ENCODE data around the gene KDM4B.

The KDM4B gene

DNA sequence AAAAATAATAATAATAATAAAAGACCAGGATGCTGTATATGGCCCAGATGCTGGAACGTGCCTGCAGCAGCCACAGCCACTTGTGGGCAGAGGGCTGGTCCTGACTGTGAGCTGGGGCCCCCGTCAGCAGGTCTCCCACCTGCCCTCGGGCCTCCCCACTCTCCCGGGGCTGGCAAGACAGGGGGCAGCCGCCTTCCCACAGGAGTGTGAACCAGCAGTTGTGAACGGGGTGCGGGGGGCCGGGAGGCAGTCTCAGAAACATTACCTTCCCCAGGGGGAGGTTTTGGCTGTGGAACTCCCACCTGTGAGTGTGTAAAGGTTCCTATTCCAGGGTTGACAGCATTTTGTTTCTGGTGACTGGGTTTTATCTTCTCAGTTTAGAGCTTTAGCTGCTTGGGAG, 151.4 kb downstream of the KDM4B start:
- Mint-ChIP-seq H3K36me3 (peaks cover 12% of the 10 kb centered on the region), H3K27ac (no peak overlapping the region), H3K27me3 (no peaks in the 10 kb centered on the region), H3K4me1 (no peaks in the 10 kb centered on the region), H3K9me3 (no peaks in the 10 kb centered on the region), H3K4me3 (no peak overlapping the region)
- CTCF ChIA-PET, result no interaction called here
- no peak for DNase-seq

GRCh38 chr19:5120833-5121232, 151.9 kb downstream of the KDM4B start:
- Mint-ChIP-seq H3K27me3 (no peaks in the 10 kb centered on the region), H3K27ac (no peak overlapping the region), H3K4me3 (no peak overlapping the region), H3K36me3 (peaks cover 12% of the 10 kb centered on the region), H3K9me3 (no peaks in the 10 kb centered on the region), H3K4me1 (peaks cover 2% of the 10 kb centered on the region)
- DNase-seq, result no peak
- CTCF ChIA-PET, result no interaction called here

GRCh38 chr19:5121266-5122120, 152.6 kb downstream of the KDM4B start:
- Mint-ChIP-seq H3K27me3 (no peaks in the 10 kb centered on the region), H3K36me3 (peaks cover 11% of the 10 kb centered on the region), H3K27ac (no peak overlapping the region), H3K4me3 (no peak overlapping the region), H3K4me1 (peaks cover 5% of the 10 kb centered on the region), H3K9me3 (no peaks in the 10 kb centered on the region)
- CTCF ChIA-PET, result no interaction called here
- no peak for DNase-seq

DNA sequence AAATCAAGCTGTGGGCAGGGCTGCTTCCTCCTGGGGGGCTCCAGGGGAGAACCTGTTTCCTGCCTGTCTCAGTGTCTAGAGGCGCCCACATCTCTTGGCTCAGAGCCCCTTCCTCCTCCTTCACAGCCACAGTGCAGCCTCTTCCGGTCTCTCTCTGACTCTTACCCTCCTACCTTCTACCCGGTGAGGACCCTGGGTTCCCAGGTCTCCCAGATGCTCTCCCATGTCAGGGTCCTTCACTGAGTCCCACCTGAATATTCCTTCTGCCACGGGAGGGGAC, 153.1 kb downstream of the KDM4B start:
- Mint-ChIP-seq H3K36me3 (peaks cover 11% of the 10 kb centered on the region), H3K27me3 (no peaks in the 10 kb centered on the region), H3K9me3 (no peaks in the 10 kb centered on the region), H3K4me1 (peaks cover 5% of the 10 kb centered on the region), H3K27ac (no peak overlapping the region), H3K4me3 (no peak overlapping the region)
- CTCF ChIA-PET, result no interaction called here
- no peak for DNase-seq

DNA sequence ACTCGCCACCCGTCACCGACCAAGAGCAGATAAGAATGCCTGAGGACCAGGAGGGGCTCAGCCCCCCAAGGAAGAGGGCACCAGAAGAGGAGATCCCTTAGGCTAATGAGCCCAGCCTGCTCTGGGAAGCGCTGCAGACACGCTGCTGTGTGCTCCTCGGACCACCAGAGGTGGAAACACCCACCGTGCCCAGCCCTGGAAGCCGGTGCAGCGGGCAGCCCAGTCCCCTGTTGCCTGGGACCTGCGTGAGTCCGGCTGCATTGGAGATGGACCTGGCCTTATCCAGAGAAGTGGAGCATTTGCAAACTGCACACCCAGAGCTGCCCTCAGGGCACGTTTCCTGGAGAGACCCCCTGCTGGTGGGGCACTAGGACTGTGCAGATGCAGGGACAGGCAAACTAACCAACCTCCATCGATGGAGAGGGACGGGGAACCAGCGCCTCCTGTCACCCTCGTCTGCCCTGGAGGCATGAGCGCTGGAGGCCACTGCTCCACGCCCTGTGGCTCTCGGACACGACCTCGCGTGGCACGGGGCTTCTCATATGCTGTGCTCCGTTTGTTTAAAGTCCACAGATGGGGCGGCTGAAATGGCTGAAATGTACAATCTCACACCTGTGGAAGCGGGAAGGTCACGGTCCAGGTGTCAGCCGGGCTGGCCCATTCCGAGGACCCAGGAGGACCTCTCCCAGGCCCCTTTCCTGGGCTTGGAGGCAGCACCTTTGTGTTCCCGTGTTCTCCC, 153.9 kb downstream of the KDM4B start:
- CTCF ChIA-PET, result interaction anchor here (0.9 kb wide), 1 partner anchor 92 kb away, joined by 3 read pairs; no protein-coding TSS in a partner anchor
- Mint-ChIP-seq H3K27ac (no peak overlapping the region), H3K4me3 (no peak overlapping the region), H3K36me3 (peaks cover 11% of the 10 kb centered on the region), H3K9me3 (no peaks in the 10 kb centered on the region), H3K27me3 (no peaks in the 10 kb centered on the region), H3K4me1 (peaks cover 5% of the 10 kb centered on the region)
- DNase-seq, result no peak

- DNase-seq, result no peak
- H3K27ac Mint-ChIP-seq, result no peak overlapping the region
- peaks cover 5% of the 10 kb centered on the region for H3K4me1 Mint-ChIP-seq
- H3K27me3 Mint-ChIP-seq, result no peaks in the 10 kb centered on the region
- no peak overlapping the region for H3K4me3 Mint-ChIP-seq
- H3K36me3 Mint-ChIP-seq, result peaks cover 11% of the 10 kb centered on the region
- CTCF ChIA-PET, result interaction anchor here (0.9 kb wide), 1 partner anchor 92 kb away, joined by 3 read pairs; no protein-coding TSS in a partner anchor
- no peaks in the 10 kb centered on the region for H3K9me3 Mint-ChIP-seq
Measured at GRCh38 chr19:5123646-5124045, 154.7 kb downstream of the KDM4B start.

- CTCF ChIA-PET, result interaction anchor here (0.9 kb wide), 1 partner anchor 93 kb away, joined by 3 read pairs; no protein-coding TSS in a partner anchor
- Mint-ChIP-seq H3K27ac (no peak overlapping the region), H3K9me3 (no peaks in the 10 kb centered on the region), H3K4me3 (no peak overlapping the region), H3K27me3 (no peaks in the 10 kb centered on the region), H3K36me3 (peaks cover 11% of the 10 kb centered on the region), H3K4me1 (peaks cover 5% of the 10 kb centered on the region)
- no peak for DNase-seq
Measured at GRCh38 chr19:5124111-5124855, 155.4 kb downstream of the KDM4B start.

DNA sequence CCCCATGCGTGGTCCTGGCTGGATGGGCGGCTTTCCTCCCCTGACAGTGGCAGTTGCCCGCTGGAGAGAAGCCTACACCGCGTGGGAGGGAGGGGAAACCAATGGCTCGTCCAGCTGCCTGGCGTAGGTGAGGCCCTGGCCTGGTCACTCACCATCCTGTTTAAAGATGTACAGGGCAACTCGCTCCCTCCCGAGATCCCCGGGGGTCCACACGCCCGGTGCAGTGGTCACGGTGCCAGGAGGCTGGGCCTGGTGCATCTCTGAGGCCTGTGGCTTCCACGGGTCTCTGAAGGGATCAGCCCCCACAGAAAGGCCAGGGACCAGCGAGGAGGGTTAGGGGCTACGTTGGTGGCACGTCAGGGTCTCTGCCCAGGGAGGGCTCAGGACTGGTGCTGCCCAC, 156.5 kb downstream of the KDM4B start:
- Mint-ChIP-seq H3K36me3 (peaks cover 11% of the 10 kb centered on the region), H3K4me1 (peaks cover 12% of the 10 kb centered on the region), H3K9me3 (no peaks in the 10 kb centered on the region), H3K27me3 (no peaks in the 10 kb centered on the region), H3K4me3 (no peak overlapping the region), H3K27ac (no peak overlapping the region)
- CTCF ChIA-PET, result no interaction called here
- DNase-seq, result no peak

GRCh38 chr19:5125797-5126497, 157.0 kb downstream of the KDM4B start:
- Mint-ChIP-seq H3K4me3 (no peak overlapping the region), H3K4me1 (peaks cover 15% of the 10 kb centered on the region), H3K9me3 (no peaks in the 10 kb centered on the region), H3K36me3 (peaks cover 11% of the 10 kb centered on the region), H3K27me3 (no peaks in the 10 kb centered on the region), H3K27ac (no peak overlapping the region)
- no peak for DNase-seq
- CTCF ChIA-PET, result no interaction called here

GRCh38 chr19:5126498-5127223, 157.7 kb downstream of the KDM4B start:
- Mint-ChIP-seq H3K27me3 (no peaks in the 10 kb centered on the region), H3K4me1 (peaks cover 16% of the 10 kb centered on the region), H3K4me3 (no peak overlapping the region), H3K9me3 (no peaks in the 10 kb centered on the region), H3K27ac (no peak overlapping the region), H3K36me3 (peaks cover 12% of the 10 kb centered on the region)
- no peak for DNase-seq
- CTCF ChIA-PET, result no interaction called here

DNA sequence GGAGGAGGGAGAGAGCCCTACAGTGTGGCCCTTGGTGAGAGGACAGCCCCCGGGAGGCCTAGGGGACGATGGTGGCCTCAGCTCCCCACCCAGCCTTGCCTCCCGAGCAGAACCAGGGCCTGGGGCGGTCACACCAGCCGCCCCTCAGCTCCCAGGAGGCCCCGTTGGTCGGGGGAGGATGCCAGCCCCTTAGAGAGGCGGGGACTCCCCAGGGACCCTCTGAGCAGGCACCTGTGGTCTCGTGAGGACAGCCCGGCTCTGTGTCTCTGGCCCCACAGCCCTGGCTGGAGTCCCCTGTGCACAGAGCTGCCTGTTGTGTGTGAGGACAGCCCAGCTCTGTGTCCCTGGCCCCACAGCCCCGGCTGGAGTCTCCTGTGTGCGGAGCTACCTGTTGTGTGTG, 158.8 kb downstream of the KDM4B start:
- Mint-ChIP-seq H3K9me3 (no peaks in the 10 kb centered on the region), H3K27me3 (no peaks in the 10 kb centered on the region), H3K4me3 (no peak overlapping the region), H3K4me1 (peaks cover 17% of the 10 kb centered on the region), H3K36me3 (peaks cover 6% of the 10 kb centered on the region), H3K27ac (no peak overlapping the region)
- no peak for DNase-seq
- CTCF ChIA-PET, result no interaction called here

GRCh38 chr19:5128251-5128935, 159.5 kb downstream of the KDM4B start:
- Mint-ChIP-seq H3K4me1 (peaks cover 17% of the 10 kb centered on the region), H3K27me3 (no peaks in the 10 kb centered on the region), H3K9me3 (no peaks in the 10 kb centered on the region), H3K27ac (no peak overlapping the region), H3K4me3 (no peak overlapping the region), H3K36me3 (peaks cover 5% of the 10 kb centered on the region)
- no peak for DNase-seq
- CTCF ChIA-PET, result no interaction called here

GRCh38 chr19:5128936-5129389, 160.1 kb downstream of the KDM4B start:
- Mint-ChIP-seq H3K27me3 (no peaks in the 10 kb centered on the region), H3K36me3 (peaks cover 2% of the 10 kb centered on the region), H3K9me3 (no peaks in the 10 kb centered on the region), H3K4me3 (no peak overlapping the region), H3K4me1 (peaks cover 17% of the 10 kb centered on the region), H3K27ac (no peak overlapping the region)
- no peak for DNase-seq
- CTCF ChIA-PET, result no interaction called here

All from activated naive CD4-positive, alpha-beta T cell treated with anti-CD3 and anti-CD28 coated beads, Interleukin-2, amount 10 ng/mL, durations not matched to agents 7 days and 5 days (primary cell).